GM12892 (cell line): ENCODE results near the gene NR3C1.

Experiments
- DNase-seq: peaks from one replicate; pipeline ENCODE4 v3.0.0; 2011; ENCODE audit not compliant: insufficient read length
- FAIRE-seq: peaks from 2 replicates; lab custom pipeline; 2011; peaks lifted over from hg19 to GRCh38; lab: Jason Lieb, UNC
- POLR2A ChIP-seq: IDR thresholded peaks from 2 replicates; pipeline ENCODE4 v1.6.1; 2011; ENCODE audit warnings: low read depth, low read length, control low read depth
- POLR2AphosphoS5 ChIP-seq: IDR thresholded peaks from 2 replicates; pipeline ENCODE4 v1.6.1; 2011; ENCODE audit warnings: low read depth, low read length, control low read depth
- TAF1 ChIP-seq: IDR thresholded peaks from 2 replicates; pipeline ENCODE4 v1.6.1; 2011; ENCODE audit warnings: low read depth, mild to moderate bottlenecking, control low read depth, low read length, borderline replicate concordance

Gene NR3C1

GRCh38 chr5:143318270-143318669 is 85.2 kb downstream of the NR3C1 start:
- DNase-seq (no peak), FAIRE-seq (no peak)
- TF ChIP-seq POLR2A, result no peak
- TF ChIP-seq POLR2AphosphoS5, result no peak
- no peak for TF ChIP-seq TAF1

- TF ChIP-seq POLR2AphosphoS5 (no peak), TAF1 (no peak), POLR2A (no peak)
- DNase-seq (no peak), FAIRE-seq (peak; percentile 30)
Measured at GRCh38 chr5:143316844-143317631, 86.4 kb downstream of the NR3C1 start.

GRCh38 chr5:143316337-143316736 is 87.1 kb downstream of the NR3C1 start:
- TF ChIP-seq POLR2A, result no peak
- TF ChIP-seq POLR2AphosphoS5, result no peak
- TF ChIP-seq TAF1, result no peak
- peak; percentile 54 for FAIRE-seq
- DNase-seq, result no peak

GRCh38 chr5:143315929-143316328 is 87.6 kb downstream of the NR3C1 start:
- FAIRE-seq, result peak; percentile 79
- no peak for DNase-seq
- TF ChIP-seq TAF1, result no peak
- TF ChIP-seq POLR2AphosphoS5, result no peak
- TF ChIP-seq POLR2A, result no peak

GRCh38 chr5:143315214-143315613 is 88.3 kb downstream of the NR3C1 start:
- FAIRE-seq (no peak), DNase-seq (no peak)
- no peak for TF ChIP-seq POLR2AphosphoS5
- TF ChIP-seq POLR2A, result no peak
- TF ChIP-seq TAF1, result no peak

- no peak for DNase-seq
- no peak for FAIRE-seq
- TF ChIP-seq TAF1 (no peak), POLR2AphosphoS5 (no peak), POLR2A (no peak)
Measured at GRCh38 chr5:143314659-143315058, 88.8 kb downstream of the NR3C1 start.

- FAIRE-seq, result peak; percentile 72
- no peak for DNase-seq
- TF ChIP-seq POLR2AphosphoS5 (no peak), TAF1 (no peak), POLR2A (no peak)
Measured at GRCh38 chr5:143314099-143314498, 89.4 kb downstream of the NR3C1 start.

GRCh38 chr5:143313298-143313852 is 90.1 kb downstream of the NR3C1 start:
- TF ChIP-seq POLR2A, result no peak
- no peak for TF ChIP-seq TAF1
- FAIRE-seq, result peak; percentile 48
- no peak for DNase-seq

GRCh38 chr5:143312822-143313221 is 90.7 kb downstream of the NR3C1 start:
- no peak for FAIRE-seq
- no peak for DNase-seq
- TF ChIP-seq POLR2A (no peak), TAF1 (no peak), POLR2AphosphoS5 (no peak)

GRCh38 chr5:143311955-143312354 is 91.5 kb downstream of the NR3C1 start:
- no peak for FAIRE-seq
- TF ChIP-seq POLR2AphosphoS5, result no peak
- no peak for TF ChIP-seq POLR2A
- TF ChIP-seq TAF1, result no peak
- no peak for DNase-seq

GRCh38 chr5:143311428-143311827 is 92.1 kb downstream of the NR3C1 start:
- DNase-seq (no peak), FAIRE-seq (peak; percentile 40)
- no peak for TF ChIP-seq POLR2A
- no peak for TF ChIP-seq TAF1
- no peak; the same call in 1 of the 2 replicates for TF ChIP-seq POLR2AphosphoS5

GRCh38 chr5:143309661-143310431 is 93.6 kb downstream of the NR3C1 start:
- no peak for FAIRE-seq
- no peak for DNase-seq
- TF ChIP-seq POLR2A (no peak), TAF1 (no peak), POLR2AphosphoS5 (no peak)

- no peak for DNase-seq
- no peak for FAIRE-seq
- no peak for TF ChIP-seq TAF1
- no peak for TF ChIP-seq POLR2A
- no peak for TF ChIP-seq POLR2AphosphoS5
Measured at GRCh38 chr5:143308731-143309130, 94.8 kb downstream of the NR3C1 start.
